GM21423 (cell line): ENCODE measurements around the gene PEX3.
"Not testable (repeated sequence)": the region's sequence is repeated elsewhere in the genome, so short reads cannot be mapped to it uniquely, and the experiment has no call there.

Source experiments
- ATAC-seq: cut with Tn5 transposase; IDR thresholded peaks from one replicate; pipeline ENCODE4 v1.9.1; 2021; ENCODE audit warnings: mild to moderate bottlenecking, moderate library complexity; ENCODE audit not compliant: unreplicated experiment

Gene PEX3

GRCh38 chr6:143443096-143443495, 7.5 kb upstream of the PEX3 start:
- ATAC-seq = no peak

DNA sequence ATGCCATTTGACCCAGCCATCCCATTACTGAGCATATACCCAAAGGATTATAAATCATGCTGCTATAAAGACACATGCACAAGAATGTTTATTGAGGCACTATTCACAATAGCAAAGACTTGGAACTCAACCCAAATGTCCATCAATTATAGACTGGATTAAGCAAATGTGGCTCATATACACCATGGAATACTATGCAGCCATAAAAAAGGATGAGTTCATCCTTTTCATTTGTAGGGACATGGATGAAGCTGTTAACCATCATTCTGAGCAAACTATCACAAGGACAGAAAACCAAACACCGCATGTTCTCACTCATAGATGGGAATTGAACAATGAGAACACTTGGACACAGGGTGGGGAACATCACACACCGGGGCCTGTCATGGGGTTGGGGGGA, 2.7 kb upstream of the PEX3 start:
- not testable (repeated sequence) for ATAC-seq

DNA sequence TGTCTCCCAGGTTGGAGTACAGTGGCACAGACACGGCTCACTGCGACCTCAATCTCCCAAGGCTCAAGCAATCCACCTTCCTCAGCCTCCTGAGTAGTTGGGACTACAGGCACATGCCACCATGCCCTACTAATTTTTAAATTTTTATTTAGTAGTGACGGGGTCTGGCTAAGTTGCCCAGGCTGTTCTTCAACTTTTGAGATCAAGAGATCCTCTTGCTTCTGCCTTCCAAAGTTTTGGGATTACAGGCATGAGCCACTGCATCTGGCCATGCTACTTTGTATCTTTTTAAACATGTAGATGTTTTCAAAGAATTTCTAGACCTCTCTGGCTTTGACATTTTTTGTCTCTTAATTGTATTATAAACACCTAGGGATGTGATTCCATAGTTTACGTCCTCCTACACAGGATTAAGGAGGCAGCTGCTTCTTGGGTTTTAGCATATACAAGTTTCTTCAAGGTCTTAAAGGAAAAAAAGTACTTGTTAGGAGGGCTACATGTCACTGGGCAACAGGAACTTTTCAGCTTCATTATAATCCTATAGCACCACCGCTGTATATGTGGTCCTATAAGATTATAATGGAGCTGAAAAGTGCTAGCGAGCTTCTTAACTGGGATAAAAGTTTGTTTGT, 1.4 kb upstream of the PEX3 start:
- ATAC-seq = no peak

DNA sequence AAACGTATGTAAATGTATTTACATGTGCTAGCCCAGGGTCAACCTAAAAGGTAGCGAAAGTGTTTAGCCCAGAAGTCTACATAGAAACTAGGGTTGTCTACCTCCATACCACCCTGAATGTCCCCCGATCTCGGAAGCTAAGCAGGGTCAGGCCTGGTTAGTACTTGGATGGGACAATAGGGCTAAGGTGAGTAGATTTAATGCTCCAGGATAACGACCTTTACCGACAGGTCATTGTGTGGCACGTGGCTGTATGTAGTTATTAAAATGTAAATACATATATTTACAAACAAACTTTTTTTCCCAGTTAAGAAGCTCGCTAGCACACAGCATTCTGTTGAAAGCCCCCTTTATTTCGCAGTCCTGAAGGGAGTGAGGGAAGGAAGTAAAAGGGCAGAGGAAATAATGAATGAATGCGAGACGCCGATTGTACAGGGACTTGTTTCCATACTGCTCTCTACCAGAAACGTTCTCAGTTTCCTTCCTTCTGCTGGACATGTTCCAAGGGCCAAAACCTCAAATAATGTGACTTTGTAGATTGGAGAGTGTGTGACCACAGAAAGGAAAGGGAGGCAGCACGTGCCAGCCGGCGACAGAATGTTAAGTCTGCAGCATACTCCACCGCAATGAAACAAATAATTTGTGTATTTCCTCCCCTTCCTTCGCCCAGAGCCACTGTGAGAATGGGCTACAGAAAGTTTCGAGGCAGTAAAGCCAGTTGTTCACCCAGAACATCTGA, 722 bp upstream of the PEX3 start:
- ATAC-seq = no peak

DNA sequence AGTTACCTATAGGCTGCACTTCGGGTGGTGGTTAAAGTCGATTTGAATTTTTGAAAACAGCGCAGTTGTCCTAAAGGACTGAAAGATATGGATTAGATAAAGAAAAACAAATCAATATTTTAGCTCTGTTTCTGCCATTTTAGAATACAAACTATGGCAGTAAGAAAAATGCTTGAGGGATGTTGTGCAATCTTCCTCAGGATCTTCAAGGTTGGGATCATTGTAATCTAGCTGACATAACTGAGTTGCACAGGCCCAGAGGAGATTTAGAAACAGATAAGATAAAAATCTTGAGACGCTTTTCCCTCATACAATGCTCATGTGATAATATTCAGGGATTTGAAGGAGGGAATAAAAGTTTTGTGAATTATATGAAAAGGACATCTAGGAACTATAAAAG, 926 bp downstream of the PEX3 start:
- no peak for ATAC-seq

DNA sequence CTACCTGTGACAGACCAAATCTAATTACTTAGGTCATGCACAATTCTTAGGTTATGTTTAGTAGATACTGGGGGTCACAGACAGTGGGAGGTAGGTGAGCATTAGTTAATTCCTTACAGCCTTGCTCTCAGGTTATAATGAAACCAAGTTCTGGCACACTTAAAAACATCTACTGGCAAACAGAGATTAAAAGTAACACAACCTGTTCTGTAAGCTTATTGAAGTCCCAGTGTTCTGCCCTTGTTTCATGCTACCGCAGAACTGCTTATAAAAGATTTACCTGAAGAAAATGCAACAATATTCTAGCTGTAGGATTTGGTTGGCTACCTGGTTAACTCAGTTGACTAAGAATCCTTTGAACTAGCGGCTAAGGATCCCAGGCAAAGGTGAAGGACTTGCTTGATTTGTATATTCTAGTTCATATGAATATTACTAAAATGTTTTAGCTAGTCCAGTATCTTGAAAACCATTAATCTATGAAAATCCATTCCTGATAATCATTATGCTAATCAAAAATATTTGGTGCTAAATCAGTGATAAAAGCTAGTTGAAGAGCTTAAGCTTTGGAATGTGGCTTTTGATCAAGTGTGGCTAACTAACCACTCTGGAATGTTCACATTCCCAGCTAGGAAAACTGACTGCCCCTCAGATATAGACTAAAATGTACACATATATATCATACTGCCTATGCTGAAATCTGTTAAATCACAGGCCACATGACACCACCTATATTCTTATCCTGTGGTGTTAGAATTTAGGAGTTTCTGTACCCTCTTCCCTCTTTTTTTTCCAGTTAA, 7.2 kb downstream of the PEX3 start:
- no peak for ATAC-seq

- ATAC-seq = no peak
Observed at GRCh38 chr6:143465546-143465945, 14.9 kb downstream of the PEX3 start.

DNA sequence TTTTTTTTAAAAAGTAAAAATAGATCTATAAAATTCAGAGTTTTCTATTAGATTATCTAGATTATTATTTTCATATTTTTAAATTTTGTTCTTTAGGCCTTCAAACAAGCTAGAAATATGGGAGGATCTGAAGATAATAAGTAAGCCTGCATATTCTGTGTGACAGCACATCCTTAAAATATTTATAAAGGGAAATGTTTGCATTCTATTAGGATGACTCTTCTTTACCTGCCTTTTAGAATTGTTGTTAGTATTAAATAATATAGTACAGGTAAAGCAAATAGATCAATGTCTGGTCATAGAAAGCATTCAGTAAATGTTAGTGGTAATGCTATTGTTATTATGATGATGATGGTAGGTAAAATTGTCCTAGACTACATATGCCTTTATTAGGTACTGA, 17.4 kb downstream of the PEX3 start:
- no peak for ATAC-seq

DNA sequence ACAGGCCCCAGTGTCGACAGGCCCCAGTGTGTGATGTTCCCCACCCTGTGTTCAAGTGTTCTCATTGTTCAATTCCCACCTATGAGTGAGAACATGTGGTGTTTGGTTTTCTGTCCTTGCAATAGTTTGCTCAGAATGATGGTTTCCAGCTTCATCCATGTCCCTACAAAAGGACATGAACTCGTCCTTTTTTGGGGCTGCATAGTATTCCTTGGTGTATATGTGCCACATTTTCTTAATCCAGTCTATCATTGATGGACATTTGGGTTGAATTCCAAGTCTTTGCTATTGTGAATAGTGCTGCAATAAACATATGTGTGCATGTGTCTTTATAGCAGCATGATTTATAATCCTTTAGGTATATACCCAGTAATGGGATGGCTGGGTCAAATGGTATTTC, 18.2 kb downstream of the PEX3 start:
- ATAC-seq = not testable (repeated sequence)

- no peak for ATAC-seq
Observed at GRCh38 chr6:143471822-143472221, 21.2 kb downstream of the PEX3 start.

DNA sequence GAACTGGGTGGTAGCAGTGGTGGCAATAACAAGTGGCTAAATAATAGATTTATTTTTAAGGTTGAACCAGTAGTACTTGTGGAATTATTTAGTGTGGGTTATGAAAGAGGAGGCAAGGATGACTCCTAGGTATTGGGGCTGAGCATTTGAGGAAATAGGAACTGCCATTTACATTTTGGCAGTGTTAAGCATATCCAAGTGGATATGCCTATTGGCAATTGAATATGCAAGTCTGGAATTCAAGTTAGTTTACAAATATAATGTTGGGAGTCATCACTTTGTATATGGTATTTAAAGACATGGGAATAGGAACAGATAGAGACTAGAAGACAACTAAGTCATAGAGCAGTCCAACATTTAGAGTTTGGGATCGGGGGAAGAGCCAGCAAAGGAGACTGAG, 25.9 kb downstream of the PEX3 start:
- no peak for ATAC-seq

DNA sequence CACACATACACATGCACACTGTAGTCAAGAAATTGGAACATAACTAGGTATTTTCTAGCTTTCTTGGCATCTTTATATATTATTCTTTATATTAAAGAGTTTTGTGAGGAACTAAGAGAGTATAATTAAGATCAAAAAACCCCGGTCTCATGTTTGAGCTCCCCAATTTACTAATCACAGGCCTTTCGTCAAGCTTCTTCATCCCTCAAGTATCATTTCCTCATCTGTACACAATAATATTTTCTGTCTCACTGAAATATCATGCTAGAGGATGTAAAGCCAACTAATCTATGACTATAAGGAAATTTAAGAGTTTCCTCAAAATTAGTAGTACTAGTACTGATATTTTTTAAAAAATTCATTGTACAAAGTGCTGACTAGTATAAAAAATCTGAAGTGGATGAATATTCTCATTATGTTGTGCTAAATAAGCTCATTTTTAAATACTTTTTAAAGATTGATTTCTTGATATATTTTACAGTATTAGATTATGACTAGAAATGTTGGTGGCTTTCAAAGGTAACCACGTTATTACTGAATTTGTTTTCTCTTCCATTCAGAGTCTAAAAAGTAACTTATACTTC, 28.0 kb downstream of the PEX3 start:
- ATAC-seq = no peak

DNA sequence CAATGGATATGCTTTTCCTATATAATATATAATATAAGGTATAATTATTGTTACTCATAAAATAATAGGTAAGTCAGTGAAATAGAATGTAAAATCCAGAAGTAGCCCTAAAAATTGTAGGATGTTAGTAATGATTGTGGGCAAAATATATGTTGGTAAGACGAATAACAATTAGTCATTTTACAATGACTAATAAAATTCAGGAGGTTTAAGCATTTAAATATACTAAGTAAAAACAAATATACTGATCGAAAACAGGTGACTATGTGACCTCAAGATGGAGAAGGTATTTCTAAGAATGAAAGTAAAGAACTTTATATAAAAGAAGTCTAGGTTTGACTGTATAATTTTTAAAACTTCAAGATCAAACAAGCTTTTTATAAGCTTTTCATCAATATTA, 32.0 kb downstream of the PEX3 start:
- ATAC-seq = no peak

DNA sequence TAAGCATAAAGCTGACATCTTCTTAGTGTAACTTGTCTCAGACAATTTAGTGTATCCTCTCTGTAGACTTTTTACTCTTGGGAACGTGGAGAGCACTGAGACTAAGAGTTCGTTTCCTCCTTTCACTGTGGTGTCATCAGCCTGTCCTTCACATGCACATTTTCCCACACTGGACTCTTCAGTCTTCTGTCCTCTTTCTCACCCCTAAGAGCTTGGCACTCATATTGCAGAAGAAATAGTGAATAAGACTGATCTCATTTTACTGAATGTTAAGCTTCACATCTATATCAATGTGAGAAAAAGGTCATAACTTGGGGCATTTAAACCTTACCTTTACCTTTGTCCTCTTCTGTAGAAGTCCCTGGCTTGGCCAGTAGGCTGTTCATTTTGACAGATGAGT, 35.4 kb downstream of the PEX3 start:
- ATAC-seq = no peak

- no peak for ATAC-seq
Observed at GRCh38 chr6:143486752-143487151, 36.1 kb downstream of the PEX3 start.

DNA sequence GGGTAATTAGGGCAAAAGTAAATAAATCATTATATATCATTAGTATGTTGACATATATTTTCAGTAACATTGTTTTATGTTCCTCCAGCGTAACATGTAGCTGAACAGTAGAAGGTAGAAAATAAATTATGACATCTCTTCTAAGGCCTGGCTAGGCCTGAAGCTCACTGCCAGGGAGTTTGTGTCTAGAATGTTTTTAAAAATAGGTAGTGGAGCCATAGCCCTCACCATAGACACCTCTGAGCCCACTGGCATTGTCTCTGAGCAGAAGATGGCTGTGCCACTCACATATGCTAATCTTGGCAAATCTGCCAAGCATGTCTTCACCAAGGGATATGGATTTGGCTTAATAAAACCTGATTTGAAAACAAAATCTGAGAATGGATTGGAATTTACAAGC, 39.6 kb downstream of the PEX3 start:
- no peak for ATAC-seq

- ATAC-seq = no peak
Observed at GRCh38 chr6:143490775-143491174, 40.2 kb downstream of the PEX3 start.

- ATAC-seq = no peak
Observed at GRCh38 chr6:143496974-143497373, 46.4 kb downstream of the PEX3 start.

DNA sequence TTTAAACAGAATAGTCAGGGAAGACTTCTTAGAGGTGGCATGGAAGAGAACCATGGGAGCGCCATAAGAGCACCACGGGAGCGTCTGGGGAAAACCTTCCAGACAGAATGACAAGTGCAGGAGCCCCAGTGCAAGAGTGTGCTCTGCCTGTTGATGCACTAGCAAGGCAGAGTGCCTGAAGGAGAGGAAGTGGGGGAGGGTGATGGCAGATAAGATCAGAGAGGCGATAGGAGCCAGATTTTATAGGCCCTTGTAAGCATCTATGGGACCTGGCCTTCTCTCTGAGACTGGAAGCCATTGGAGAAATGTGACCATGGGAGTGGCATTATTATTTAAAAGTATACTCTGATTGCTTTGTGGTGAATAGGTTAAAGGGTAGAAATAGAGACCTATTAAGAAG, 47.8 kb downstream of the PEX3 start:
- no peak for ATAC-seq

DNA sequence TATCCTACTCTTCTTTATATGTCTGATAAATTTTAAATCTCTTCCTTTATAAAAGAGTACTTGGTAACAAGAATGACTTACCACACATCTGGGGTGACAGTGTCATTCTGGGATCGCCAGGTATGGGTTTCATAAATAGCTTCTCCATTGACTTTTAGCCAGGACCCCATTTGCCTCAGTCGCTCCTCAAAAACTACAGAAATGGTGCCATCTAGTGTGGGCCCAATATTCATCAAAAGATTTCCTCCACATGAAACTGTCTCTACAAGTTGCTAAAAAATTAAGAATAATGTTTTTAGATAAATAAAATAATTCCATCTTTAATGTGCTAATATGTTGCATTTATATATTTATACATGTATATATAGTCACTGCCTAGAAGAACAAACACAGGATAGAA, 51.2 kb downstream of the PEX3 start:
- no peak for ATAC-seq

DNA sequence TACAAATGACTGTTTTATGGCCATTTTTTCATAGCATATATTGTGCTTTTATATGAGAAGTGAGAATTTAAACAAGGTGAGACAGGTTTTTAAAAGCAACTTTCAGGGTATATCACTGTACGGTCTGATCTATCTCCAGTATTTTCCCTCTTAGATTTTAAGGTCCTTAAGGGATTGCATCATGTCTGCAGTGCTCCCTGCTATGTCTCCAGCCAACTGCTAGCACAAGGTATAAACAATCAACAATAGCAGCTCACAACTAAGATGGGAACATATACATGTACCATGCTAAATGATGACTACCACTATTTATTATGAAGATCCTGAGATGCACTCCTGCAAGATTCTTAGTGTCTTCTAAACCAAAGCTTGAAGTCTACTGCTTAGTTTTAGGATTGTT, 53.8 kb downstream of the PEX3 start:
- no peak for ATAC-seq

DNA sequence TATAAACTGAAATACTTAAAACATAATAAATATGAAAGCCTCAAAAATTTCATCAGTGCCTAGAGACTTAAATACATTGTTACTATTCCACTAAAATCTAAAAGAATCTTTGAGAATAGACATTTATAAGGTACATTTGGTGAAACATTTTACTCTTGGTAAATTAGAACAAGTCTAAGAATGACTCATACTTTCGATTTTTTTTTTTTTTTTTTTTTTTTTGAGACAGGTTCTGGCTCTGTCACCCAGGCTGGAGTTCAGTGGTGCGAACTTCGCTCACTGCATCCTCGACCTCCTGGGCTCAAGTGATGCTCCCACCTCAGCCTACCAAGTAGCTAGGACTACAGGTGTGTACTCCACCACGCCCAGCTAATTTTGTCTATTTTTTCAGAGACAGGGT, 54.5 kb downstream of the PEX3 start:
- no peak for ATAC-seq
